A549 (cell line): Measurements from ENCODE around the gene MOCS1.

Source experiments
- BHLHE40 ChIP-seq: IDR thresholded peaks from 2 replicates; pipeline ENCODE4 v1.6.1; 2012; ENCODE audit warnings: low read depth, low read length, inconsistent platforms
- CEBPB ChIP-seq, 2 experiments: fragments of >200 bp in 1 of 2; sonication (Bioruptor Twin) in 1 of 2; formaldehyde crosslinking in 1 of 2; IDR thresholded peaks; 2 replicates each; pipeline ENCODE4 v1.6.1; 2012 to 2016
- FOSL2 ChIP-seq, 2 experiments: fragments of 450-650 bp in 1 of 2; fragments of >200 bp in 1 of 2; sonication (Bioruptor Twin) in 1 of 2; formaldehyde crosslinking; IDR thresholded peaks; 2 replicates each; pipeline versions ENCODE4 v1.5.0 to v1.6.1; 2016 to 2020; ENCODE audit warnings: mild to moderate bottlenecking in 1 of 2, moderate library complexity in 1 of 2
- KDM5A ChIP-seq: fragments of 200-600 bp; sonication (generic); IDR thresholded peaks from 2 replicates; pipeline ENCODE4 v1.6.1; 2016; ENCODE audit warnings: antibody characterized with exemption, mild to moderate bottlenecking
- MAFK ChIP-seq: fragments of 450-650 bp; IDR thresholded peaks from 2 replicates; pipeline ENCODE4 v1.6.1; 2014; ENCODE audit not compliant: partially characterized antibody
- POLR2A ChIP-seq: IDR thresholded peaks from 2 replicates; pipeline ENCODE4 v1.6.1; 2012; ENCODE audit warnings: mild to moderate bottlenecking, low read length
- RAD21 ChIP-seq, 2 experiments: fragments of >200 bp in 1 of 2; sonication (Bioruptor Twin) in 1 of 2; formaldehyde crosslinking in 1 of 2; IDR thresholded peaks in 1 of 2; conservative IDR thresholded peaks in 1 of 2; 2 replicates in 1 of 2; 3 replicates in 1 of 2; pipeline ENCODE4 v1.6.1; 2012 to 2018; ENCODE audit warnings: inconsistent platforms in 1 of 2
- TF ChIP-seq, protein P1 (sequence below): fragments of >200 bp; sonication (Bioruptor Twin); formaldehyde crosslinking; IDR thresholded peaks from 3 replicates; pipeline ENCODE4 v1.5.1; 2016
- TF ChIP-seq, protein P2 (sequence below): fragments of 450-650 bp; IDR thresholded peaks from 2 replicates; pipeline ENCODE4 v1.6.1; 2014; ENCODE audit warnings: antibody characterized with exemption

DNA sequence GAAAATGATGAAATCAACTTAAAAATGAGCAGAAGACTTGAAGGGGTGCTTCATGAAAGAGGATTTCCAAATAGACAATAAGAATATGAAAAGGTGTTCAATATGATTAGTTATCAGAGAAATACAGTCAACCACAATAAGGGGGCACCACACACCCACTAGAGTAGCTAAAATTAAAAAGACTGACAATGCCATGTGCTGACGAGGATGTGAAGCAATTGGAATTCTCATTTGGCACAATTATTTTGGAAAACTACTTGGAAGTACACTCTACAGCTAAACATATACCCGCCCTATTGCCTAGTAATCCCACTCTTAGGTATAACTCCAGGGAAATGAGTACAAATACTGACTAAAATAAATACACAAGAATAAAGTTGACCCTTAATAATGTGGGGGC lies 45.0 kb downstream of the MOCS1 start:
- no peak for TF ChIP-seq BHLHE40
- TF ChIP-seq, protein P1, sequence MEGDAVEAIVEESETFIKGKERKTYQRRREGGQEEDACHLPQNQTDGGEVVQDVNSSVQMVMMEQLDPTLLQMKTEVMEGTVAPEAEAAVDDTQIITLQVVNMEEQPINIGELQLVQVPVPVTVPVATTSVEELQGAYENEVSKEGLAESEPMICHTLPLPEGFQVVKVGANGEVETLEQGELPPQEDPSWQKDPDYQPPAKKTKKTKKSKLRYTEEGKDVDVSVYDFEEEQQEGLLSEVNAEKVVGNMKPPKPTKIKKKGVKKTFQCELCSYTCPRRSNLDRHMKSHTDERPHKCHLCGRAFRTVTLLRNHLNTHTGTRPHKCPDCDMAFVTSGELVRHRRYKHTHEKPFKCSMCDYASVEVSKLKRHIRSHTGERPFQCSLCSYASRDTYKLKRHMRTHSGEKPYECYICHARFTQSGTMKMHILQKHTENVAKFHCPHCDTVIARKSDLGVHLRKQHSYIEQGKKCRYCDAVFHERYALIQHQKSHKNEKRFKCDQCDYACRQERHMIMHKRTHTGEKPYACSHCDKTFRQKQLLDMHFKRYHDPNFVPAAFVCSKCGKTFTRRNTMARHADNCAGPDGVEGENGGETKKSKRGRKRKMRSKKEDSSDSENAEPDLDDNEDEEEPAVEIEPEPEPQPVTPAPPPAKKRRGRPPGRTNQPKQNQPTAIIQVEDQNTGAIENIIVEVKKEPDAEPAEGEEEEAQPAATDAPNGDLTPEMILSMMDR: no peak
- no peak for TF ChIP-seq CEBPB (IDR thresholded peaks at IDR 0.05)
- no peak for TF ChIP-seq MAFK
- TF ChIP-seq POLR2A: no peak
- TF ChIP-seq, protein P2, sequence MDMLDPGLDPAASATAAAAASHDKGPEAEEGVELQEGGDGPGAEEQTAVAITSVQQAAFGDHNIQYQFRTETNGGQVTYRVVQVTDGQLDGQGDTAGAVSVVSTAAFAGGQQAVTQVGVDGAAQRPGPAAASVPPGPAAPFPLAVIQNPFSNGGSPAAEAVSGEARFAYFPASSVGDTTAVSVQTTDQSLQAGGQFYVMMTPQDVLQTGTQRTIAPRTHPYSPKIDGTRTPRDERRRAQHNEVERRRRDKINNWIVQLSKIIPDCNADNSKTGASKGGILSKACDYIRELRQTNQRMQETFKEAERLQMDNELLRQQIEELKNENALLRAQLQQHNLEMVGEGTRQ: no peak
- TF ChIP-seq FOSL2 (IDR thresholded peaks at IDR 0.05): no peak
- no peak for TF ChIP-seq FOSL2 (CRISPR knock-in tag; IDR thresholded peaks at IDR 0.05)
- no peak for TF ChIP-seq RAD21 (conservative IDR thresholded peaks at IDR 0.05 in 1 of 2, IDR thresholded peaks at IDR 0.05 in 1 of 2)
- no peak for TF ChIP-seq KDM5A
